ENCODE results near the gene WWOX. TPM values are rescaled to one million over a fixed set of nuclear protein-coding genes. Genes with fewer than 3 reads are reported as not detected.

WWOX gene
- total and polyA plus RNA-seq, 2 of the 4 experiments (the other 2 are of a cell fraction), result 2.7 to 5.4 TPM

DNA sequence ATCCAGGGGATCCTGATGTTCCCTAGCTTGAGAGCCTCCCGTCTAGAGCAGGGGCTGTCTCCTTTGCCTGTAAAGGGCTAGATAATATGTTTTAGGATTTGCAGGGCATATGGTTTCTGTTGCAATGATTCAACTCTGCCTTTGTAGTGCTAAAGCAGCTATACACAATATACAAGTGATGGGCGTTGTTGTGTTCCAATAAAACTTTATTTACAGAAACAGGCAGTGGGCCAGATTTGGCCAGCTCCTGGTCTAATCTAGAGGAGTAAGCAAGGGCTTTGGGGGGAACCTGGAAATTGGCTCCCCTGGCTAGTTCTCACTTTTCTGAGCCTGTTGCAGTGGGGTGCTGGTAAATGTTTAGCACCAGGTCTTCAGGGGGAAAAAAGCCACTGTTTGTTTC lies 13.8 kb downstream of the WWOX start:
- Histone ChIP-seq H3K4me3 (ENCODE audit: insufficient read depth, low read depth, low read length) (no peak overlapping the region), H3K9ac (ENCODE audit: low read depth, low read length) (no peak overlapping the region), H3K4me1 (ENCODE audit: control insufficient read depth, insufficient read depth, low read length) (no peaks in the 10 kb centered on the region), H3K18ac (ENCODE audit: low read depth, low read length) (no peak overlapping the region), H3K27ac (ENCODE audit: insufficient read depth, low read length) (no peak overlapping the region), H4K5ac (ENCODE audit: low read depth, low read length) (no peak overlapping the region), H2BK15ac (ENCODE audit: low read depth, low read length) (no peak overlapping the region), H2BK5ac (ENCODE audit: low read depth, low read length, poor library complexity, severe bottlenecking) (no peak overlapping the region), H3K9me1 (ENCODE audit: insufficient read depth, low read length) (no peaks in the 10 kb centered on the region), H3K27me3 (ENCODE audit: control insufficient read depth, insufficient read depth, low read length) (no peaks in the 10 kb centered on the region), H3K79me1 (ENCODE audit: low read depth in 1 of 2, low read length in 2 of 2) (no peaks in the 10 kb centered on the region), H3K56ac (ENCODE audit: extremely low read depth, insufficient read depth, low read length) (no peak overlapping the region), H2AK9ac (replicated peaks; ENCODE audit: low read depth, low read length, poor library complexity) (no peak overlapping the region), H3K23ac (ENCODE audit: low read depth, low read length) (no peak overlapping the region), H2AK5ac (ENCODE audit: low read depth, low read length) (no peak overlapping the region), H3K9me3 (ENCODE audit: control insufficient read depth, insufficient read depth, low read length) (no peaks in the 10 kb centered on the region), H2BK120ac (ENCODE audit: low read depth, low read length) (no peak overlapping the region), H2AFZ (replicated peaks; ENCODE audit: low read length, poor library complexity) (no peak overlapping the region), H3K4me2 (ENCODE audit: low read depth, low read length) (no peak overlapping the region), H3K4ac (ENCODE audit: low read depth, low read length) (no peak overlapping the region), H4K91ac (ENCODE audit: insufficient read depth, low read depth, low read length) (no peak overlapping the region), H2BK20ac (ENCODE audit: low read depth, low read length) (no peak overlapping the region), H4K20me1 (ENCODE audit: insufficient read depth, low read length) (no peaks in the 10 kb centered on the region), H3K36me3 (ENCODE audit: control insufficient read depth, insufficient read depth, low read length) (no peaks in the 10 kb centered on the region), H4K8ac (ENCODE audit: low read depth in 2 of 2, low read length in 2 of 2) (no peak overlapping the region), H3K14ac (replicated peaks; ENCODE audit: low read depth, low read length) (no peak overlapping the region)
- in situ Hi-C loops (cut with MboI; ENCODE audit: low sequenced_read_pairs) (no loop called here), intact Hi-C loops (cut with micrococcal nuclease) (no loop called here), dilution Hi-C loops (cut with HindIII; ENCODE audit: low sequenced_read_pairs, unreplicated experiment) (no loop called here)
- ATAC-seq (ENCODE audit: low read depth) (no peak), DNase-seq (no peak)
- ChIA-PET CTCF (no interaction called here), POLR2A (ENCODE audit: unreplicated experiment) (no interaction called here)
- WGBS, 2 experiments (ENCODE audit: extremely low coverage in 2 of 2, insufficient read length in 1 of 2), result no CpG with 5 or more reads among the region's 2 CpGs
- no peak for TF ChIP-seq NFE2L2 (IDR thresholded peaks at IDR 0.05; ENCODE audit: low read depth, low read length)
- TF ChIP-seq MXI1 (IDR thresholded peaks at IDR 0.05; ENCODE audit: borderline replicate concordance, low read depth, low read length), result no peak
- TF ChIP-seq CEBPB (IDR thresholded peaks at IDR 0.05; ENCODE audit: low read depth, low read length), result no peak
- TF ChIP-seq, protein P1, sequence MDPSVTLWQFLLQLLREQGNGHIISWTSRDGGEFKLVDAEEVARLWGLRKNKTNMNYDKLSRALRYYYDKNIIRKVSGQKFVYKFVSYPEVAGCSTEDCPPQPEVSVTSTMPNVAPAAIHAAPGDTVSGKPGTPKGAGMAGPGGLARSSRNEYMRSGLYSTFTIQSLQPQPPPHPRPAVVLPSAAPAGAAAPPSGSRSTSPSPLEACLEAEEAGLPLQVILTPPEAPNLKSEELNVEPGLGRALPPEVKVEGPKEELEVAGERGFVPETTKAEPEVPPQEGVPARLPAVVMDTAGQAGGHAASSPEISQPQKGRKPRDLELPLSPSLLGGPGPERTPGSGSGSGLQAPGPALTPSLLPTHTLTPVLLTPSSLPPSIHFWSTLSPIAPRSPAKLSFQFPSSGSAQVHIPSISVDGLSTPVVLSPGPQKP (IDR thresholded peaks at IDR 0.05; ENCODE audit: borderline replicate concordance, low read depth, low read length), result no peak
- no peak for TF ChIP-seq RCOR1 (IDR thresholded peaks at IDR 0.05; ENCODE audit: insufficient replicate concordance, low read length)
- TF ChIP-seq, protein P2, sequence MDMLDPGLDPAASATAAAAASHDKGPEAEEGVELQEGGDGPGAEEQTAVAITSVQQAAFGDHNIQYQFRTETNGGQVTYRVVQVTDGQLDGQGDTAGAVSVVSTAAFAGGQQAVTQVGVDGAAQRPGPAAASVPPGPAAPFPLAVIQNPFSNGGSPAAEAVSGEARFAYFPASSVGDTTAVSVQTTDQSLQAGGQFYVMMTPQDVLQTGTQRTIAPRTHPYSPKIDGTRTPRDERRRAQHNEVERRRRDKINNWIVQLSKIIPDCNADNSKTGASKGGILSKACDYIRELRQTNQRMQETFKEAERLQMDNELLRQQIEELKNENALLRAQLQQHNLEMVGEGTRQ (IDR thresholded peaks at IDR 0.05; ENCODE audit: low read depth, low read length), result no peak
- no peak for TF ChIP-seq POLR2A (IDR thresholded peaks at IDR 0.05; ENCODE audit: low read depth, low read length)
- BruUV-seq (replicated peaks), result no TSS peak
